GM23248 (cell line): ENCODE measurements around the gene PDE4B. TPM values are rescaled to one million over a fixed set of nuclear protein-coding genes. Genes with fewer than 3 reads are reported as not detected.

Experiments
- DNase-seq: peaks from one replicate; pipeline ENCODE4 v3.0.0-alpha.2; 2015
- H2AFZ ChIP-seq: fragments of 200-600 bp; sonication (generic); 2 replicates; pipeline ENCODE4 v1.6.1; 2016; ENCODE audit warnings: antibody characterized with exemption
- H3F3A ChIP-seq: fragments of 200-600 bp; sonication (generic); 2 replicates; pipeline ENCODE4 v1.6.1; 2016; ENCODE audit warnings: mild to moderate bottlenecking, antibody characterized with exemption, mixed run types; ENCODE audit not compliant: insufficient read depth
- H3K27ac ChIP-seq: fragments of 200-600 bp; sonication (generic); 2 replicates; pipeline ENCODE4 v1.5.1; 2016; ENCODE audit warnings: mild to moderate bottlenecking
- H3K27me3 ChIP-seq: fragments of 200-600 bp; sonication (generic); replicated peaks from 2 replicates; pipeline ENCODE4 v1.6.1; 2016; ENCODE audit warnings: mild to moderate bottlenecking; ENCODE audit not compliant: insufficient read depth
- H3K36me3 ChIP-seq: fragments of 200-600 bp; sonication (generic); 2 replicates; pipeline ENCODE4 v1.6.1; 2016; ENCODE audit warnings: low read depth, mild to moderate bottlenecking
- H3K4me1 ChIP-seq: fragments of 200-600 bp; sonication (generic); 2 replicates; pipeline ENCODE4 v1.6.1; 2016; ENCODE audit warnings: mild to moderate bottlenecking; ENCODE audit not compliant: insufficient read depth
- H3K4me2 ChIP-seq: fragments of 200-600 bp; sonication (generic); one replicate; pipeline ENCODE4 v1.6.1; 2016; ENCODE audit warnings: mild to moderate bottlenecking; ENCODE audit not compliant: unreplicated experiment
- H3K4me3 ChIP-seq: fragments of 200-600 bp; sonication (generic); 2 replicates; pipeline ENCODE4 v1.5.1; 2016; ENCODE audit warnings: mild to moderate bottlenecking
- H3K79me2 ChIP-seq: fragments of 200-600 bp; sonication (generic); 2 replicates; pipeline ENCODE4 v1.6.1; 2016; ENCODE audit warnings: mild to moderate bottlenecking; ENCODE audit not compliant: insufficient read depth
- H3K9ac ChIP-seq: fragments of 200-600 bp; sonication (generic); 2 replicates; pipeline ENCODE4 v1.6.1; 2016; ENCODE audit warnings: mild to moderate bottlenecking
- H3K9me2 ChIP-seq: fragments of 200-600 bp; sonication (generic); 2 replicates; pipeline ENCODE4 v1.6.1; 2016; ENCODE audit warnings: mixed run types, mild to moderate bottlenecking, moderate library complexity; ENCODE audit not compliant: insufficient read depth
- H3K9me3 ChIP-seq: fragments of 200-600 bp; sonication (generic); one replicate; pipeline ENCODE4 v1.6.1; 2017; ENCODE audit warnings: low read depth
- H4K20me1 ChIP-seq: fragments of 200-600 bp; sonication (generic); 2 replicates; pipeline ENCODE4 v1.6.0; 2016; ENCODE audit not compliant: insufficient read depth
- EZH2 ChIP-seq: fragments of 200-600 bp; sonication (generic); IDR thresholded peaks from 2 replicates; pipeline ENCODE4 v1.6.1; 2018; ENCODE audit warnings: antibody characterized with exemption, mild to moderate bottlenecking; ENCODE audit not compliant: insufficient read depth, poor library complexity, severe bottlenecking
- EZH2phosphoT487 ChIP-seq: fragments of 200-600 bp; sonication (generic); IDR thresholded peaks from 2 replicates; pipeline ENCODE4 v1.6.1; 2018; ENCODE audit warnings: antibody characterized with exemption, moderate library complexity, mild to moderate bottlenecking, low read depth; ENCODE audit not compliant: insufficient read depth
- WGBS, 2 experiments: methylation state at CpG; one replicate each; pipeline ENCODE4 v1.1.6; 2015 to 2017; ENCODE audit warnings: low lambda C conversion rate in 2 of 2, low coverage in 1 of 2; ENCODE audit errors: missing lambda C conversion rate in 2 of 2; 5-methylcytosine and 5-hydroxymethylcytosine counted together
- in situ Hi-C: fragments of 300-500 bp; cut with MboI; formaldehyde crosslinking; loops from 2 replicates; pipeline ENCODE4 v1.15.0; 2020
- polyA plus RNA-seq: library from polyadenylated mRNA; unstranded; fragments of >200 nt; fragmentation: Nextera tagmentation; extraction: Ambion mirVana; gene quantifications from 2 replicates; pipeline ENCODE4 v1.2.1, GENCODE V29; 2016
- total RNA-seq: library from RNA; depleted of rRNA; stranded (reverse); fragments of >200 nt; shearing (Covaris generic); gene quantifications from 2 replicates; pipeline ENCODE4 v1.2.3, GENCODE V29; 2014

Gene PDE4B
- total and polyA plus RNA-seq, 2 experiments from 2014 or later: 19.9 to 36.2 TPM

DNA sequence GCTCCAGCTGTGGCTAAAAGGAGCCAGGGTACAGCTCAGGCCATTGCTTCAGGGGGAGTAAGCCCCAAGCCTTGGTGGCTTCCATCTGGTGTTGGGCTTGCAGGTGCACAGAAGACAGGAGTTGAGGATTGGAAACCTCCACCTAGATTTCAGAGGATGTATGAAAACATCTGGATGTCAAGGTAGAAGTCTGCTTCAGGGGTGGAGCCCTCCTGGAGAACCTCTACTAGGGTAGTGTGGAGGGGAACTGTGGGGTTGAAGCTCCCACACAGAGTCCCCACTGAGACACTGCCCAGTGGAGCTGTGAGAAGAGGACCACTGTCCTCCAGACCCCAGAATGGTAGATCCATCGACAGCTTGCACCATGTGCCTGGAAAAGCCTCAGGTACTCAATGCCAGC lies 183.0 kb downstream of the PDE4B start:
- 42 to 60% methylated on average over 1 of the region's 1 CpG for WGBS, 2 experiments
- Histone ChIP-seq H3F3A (0 out of 2 replicates have a peak, but pooled peaks cover 3% of the 10 kb centered on the region), H3K4me3 (no peak overlapping the region), H2AFZ (no peak overlapping the region), H3K4me2 (no peak overlapping the region), H3K9ac (no peak overlapping the region), H3K79me2 (no peaks in the 10 kb centered on the region), H3K9me3 (no peaks in the 10 kb centered on the region), H3K4me1 (peaks cover 17% of the 10 kb centered on the region), H3K27ac (no peak overlapping the region), H4K20me1 (no peaks in the 10 kb centered on the region), H3K27me3 (no peaks in the 10 kb centered on the region), H3K9me2 (no peaks in the 10 kb centered on the region), H3K36me3 (no peaks in the 10 kb centered on the region)
- TF ChIP-seq EZH2phosphoT487 (no peak), EZH2 (no peak)
- DNase-seq: no peak
- in situ Hi-C loops: no loop called here

- Histone ChIP-seq H3K27ac (no peak overlapping the region), H3K4me2 (no peak overlapping the region), H3K9me3 (no peaks in the 10 kb centered on the region), H3K27me3 (no peaks in the 10 kb centered on the region), H3K9ac (no peak overlapping the region), H3K9me2 (no peaks in the 10 kb centered on the region), H4K20me1 (no peaks in the 10 kb centered on the region), H3K4me1 (0 out of 2 replicates have a peak, but pooled peaks cover 5% of the 10 kb centered on the region), H3K4me3 (no peak overlapping the region), H2AFZ (no peak overlapping the region), H3K79me2 (no peaks in the 10 kb centered on the region), H3F3A (no peaks in the 10 kb centered on the region), H3K36me3 (no peaks in the 10 kb centered on the region)
- 69% methylated on average over 7 of the region's 7 CpGs for WGBS, 2 experiments
- DNase-seq: peak; percentile 33
- in situ Hi-C loops: no loop called here
- TF ChIP-seq EZH2phosphoT487 (no peak), EZH2 (no peak)
Observed at GRCh38 chr1:65979136-65980044, 186.7 kb downstream of the PDE4B start.

- in situ Hi-C loops: no loop called here
Observed at GRCh38 chr1:65980237-65980636, 187.5 kb downstream of the PDE4B start.

GRCh38 chr1:65983500-65983899 lies 190.8 kb downstream of the PDE4B start:
- no peak for TF ChIP-seq EZH2phosphoT487
- no peak for TF ChIP-seq EZH2
- in situ Hi-C loops: no loop called here
- 42 to 47% methylated on average over 5 of the region's 5 CpGs for WGBS, 2 experiments

More at GRCh38 chr1:65980237-65980636, 187.5 kb downstream of the PDE4B start:
- no peaks in the 10 kb centered on the region for H3K9me3 ChIP-seq
- no peak overlapping the region for H2AFZ ChIP-seq
- TF ChIP-seq EZH2: no peak
- TF ChIP-seq EZH2phosphoT487: no peak
- no peak for DNase-seq
- H3K9ac ChIP-seq: no peak overlapping the region
- H3K9me2 ChIP-seq: no peaks in the 10 kb centered on the region
- H3K79me2 ChIP-seq: no peaks in the 10 kb centered on the region
- no peak overlapping the region for H3K4me3 ChIP-seq
- no peaks in the 10 kb centered on the region for H3K27me3 ChIP-seq
- no peak overlapping the region for H3K4me2 ChIP-seq
- no peaks in the 10 kb centered on the region for H3K36me3 ChIP-seq
- WGBS, 2 experiments: 53 to 77% methylated on average over 2 of the region's 2 CpGs
- 0 out of 2 replicates have a peak, but pooled peaks cover 5% of the 10 kb centered on the region for H3K4me1 ChIP-seq
- no peaks in the 10 kb centered on the region for H4K20me1 ChIP-seq
- no peak overlapping the region for H3K27ac ChIP-seq
- H3F3A ChIP-seq: no peaks in the 10 kb centered on the region

More at GRCh38 chr1:65983500-65983899, 190.8 kb downstream of the PDE4B start:
- Histone ChIP-seq H3K4me2 (no peak overlapping the region), H3K27me3 (no peaks in the 10 kb centered on the region), H3K9ac (no peak overlapping the region), H3K9me3 (no peaks in the 10 kb centered on the region), H4K20me1 (no peaks in the 10 kb centered on the region), H3K4me3 (no peak overlapping the region), H3K4me1 (0 out of 2 replicates have a peak, but pooled peaks cover 5% of the 10 kb centered on the region), H3K9me2 (no peaks in the 10 kb centered on the region), H3K79me2 (no peaks in the 10 kb centered on the region), H2AFZ (0 out of 2 replicates have a peak overlapping the region, but pooled peaks have one; percentile 13), H3K36me3 (no peaks in the 10 kb centered on the region), H3F3A (no peaks in the 10 kb centered on the region), H3K27ac (no peak overlapping the region)
- no peak for DNase-seq
